Measurements from ENCODE around the gene NDUFB4. TPM values are rescaled to one million over a fixed set of nuclear protein-coding genes. Genes with fewer than 3 reads are reported as not detected.

Gene NDUFB4
- total RNA-seq, 1 donor from 2014 or later = 165 TPM

DNA sequence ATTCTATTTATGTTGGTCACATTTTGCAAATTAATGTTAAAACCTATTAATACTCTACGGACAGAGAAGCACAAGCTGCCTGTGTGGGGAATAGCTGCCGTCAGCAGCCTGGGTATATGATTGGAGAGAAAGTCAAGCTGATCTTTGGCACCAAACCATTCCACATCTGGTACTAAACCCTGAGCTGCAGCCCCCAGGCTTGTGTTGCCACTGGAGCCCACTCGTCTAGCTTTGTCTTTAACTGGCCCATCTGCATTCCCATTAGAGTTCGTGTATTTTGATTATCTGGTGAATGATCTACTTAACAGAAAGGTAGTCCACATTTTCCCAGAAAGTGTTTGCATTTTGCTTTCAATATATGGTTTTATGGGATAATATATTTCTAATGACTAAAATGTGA is 5.4 kb downstream of the NDUFB4 start:
- Mint-ChIP-seq H3K4me3 (ENCODE audit: low read depth) (no peak overlapping the region), H3K4me1 (ENCODE audit: low read depth) (peaks cover 14% of the 10 kb centered on the region), H3K36me3 (ENCODE audit: insufficient read depth) (peaks cover 14% of the 10 kb centered on the region), H3K27ac (no peak overlapping the region), H3K9me3 (ENCODE audit: low read depth) (no peaks in the 10 kb centered on the region), H3K27me3 (no peaks in the 10 kb centered on the region)
- DNase-seq (ENCODE audit: low spot score, unreplicated experiment) = no peak
- TF ChIP-seq, protein P1, sequence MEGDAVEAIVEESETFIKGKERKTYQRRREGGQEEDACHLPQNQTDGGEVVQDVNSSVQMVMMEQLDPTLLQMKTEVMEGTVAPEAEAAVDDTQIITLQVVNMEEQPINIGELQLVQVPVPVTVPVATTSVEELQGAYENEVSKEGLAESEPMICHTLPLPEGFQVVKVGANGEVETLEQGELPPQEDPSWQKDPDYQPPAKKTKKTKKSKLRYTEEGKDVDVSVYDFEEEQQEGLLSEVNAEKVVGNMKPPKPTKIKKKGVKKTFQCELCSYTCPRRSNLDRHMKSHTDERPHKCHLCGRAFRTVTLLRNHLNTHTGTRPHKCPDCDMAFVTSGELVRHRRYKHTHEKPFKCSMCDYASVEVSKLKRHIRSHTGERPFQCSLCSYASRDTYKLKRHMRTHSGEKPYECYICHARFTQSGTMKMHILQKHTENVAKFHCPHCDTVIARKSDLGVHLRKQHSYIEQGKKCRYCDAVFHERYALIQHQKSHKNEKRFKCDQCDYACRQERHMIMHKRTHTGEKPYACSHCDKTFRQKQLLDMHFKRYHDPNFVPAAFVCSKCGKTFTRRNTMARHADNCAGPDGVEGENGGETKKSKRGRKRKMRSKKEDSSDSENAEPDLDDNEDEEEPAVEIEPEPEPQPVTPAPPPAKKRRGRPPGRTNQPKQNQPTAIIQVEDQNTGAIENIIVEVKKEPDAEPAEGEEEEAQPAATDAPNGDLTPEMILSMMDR (IDR thresholded peaks at IDR 0.05; ENCODE audit: unreplicated experiment) = no peak

- no peaks in the 10 kb centered on the region for H3K27me3 Mint-ChIP-seq
- H3K27ac Mint-ChIP-seq = peak overlapping the region; percentile 71
- no peaks in the 10 kb centered on the region for H3K9me3 Mint-ChIP-seq (ENCODE audit: low read depth)
- H3K4me3 Mint-ChIP-seq (ENCODE audit: low read depth) = no peak overlapping the region
- peaks cover 12% of the 10 kb centered on the region for H3K36me3 Mint-ChIP-seq (ENCODE audit: insufficient read depth)
- TF ChIP-seq, protein P1 (IDR thresholded peaks at IDR 0.05; ENCODE audit: unreplicated experiment) = no peak
- no peak for DNase-seq (ENCODE audit: low spot score, unreplicated experiment)
- H3K4me1 Mint-ChIP-seq (ENCODE audit: low read depth) = peaks cover 9% of the 10 kb centered on the region
These were observed 6.5 kb downstream of the NDUFB4 start for GRCh38 chr3:120602682-120603081.

GRCh38 chr3:120604382-120604781 is 8.2 kb downstream of the NDUFB4 start:
- no peaks in the 10 kb centered on the region for H3K9me3 Mint-ChIP-seq (ENCODE audit: low read depth)
- DNase-seq (ENCODE audit: low spot score, unreplicated experiment) = no peak
- peaks cover 12% of the 10 kb centered on the region for H3K36me3 Mint-ChIP-seq (ENCODE audit: insufficient read depth)
- no peak overlapping the region for H3K27ac Mint-ChIP-seq
- H3K27me3 Mint-ChIP-seq = no peaks in the 10 kb centered on the region
- TF ChIP-seq, protein P1 (IDR thresholded peaks at IDR 0.05; ENCODE audit: unreplicated experiment) = no peak
- peaks cover 9% of the 10 kb centered on the region for H3K4me1 Mint-ChIP-seq (ENCODE audit: low read depth)
- no peak overlapping the region for H3K4me3 Mint-ChIP-seq (ENCODE audit: low read depth)

DNA sequence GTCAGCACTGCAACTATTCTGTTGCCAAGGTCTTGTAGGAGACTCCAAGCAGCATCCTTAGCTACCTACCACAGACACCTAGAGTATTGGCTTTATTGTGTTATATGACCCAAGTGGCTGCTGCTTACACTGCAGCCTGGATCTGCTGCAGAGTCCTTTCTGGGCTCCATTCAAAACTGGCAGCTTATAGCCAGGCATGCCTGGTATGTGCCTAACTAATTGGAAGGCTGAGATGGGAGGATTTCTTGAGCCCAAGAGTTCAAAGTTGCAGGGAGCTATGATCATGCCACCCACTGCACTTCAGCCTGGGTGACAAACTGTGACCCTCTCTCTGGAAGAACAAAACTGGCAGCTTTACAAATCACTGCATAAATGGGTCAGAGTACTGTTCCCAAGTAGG is 8.6 kb downstream of the NDUFB4 start:
- Mint-ChIP-seq H3K27ac (no peak overlapping the region), H3K4me3 (ENCODE audit: low read depth) (no peak overlapping the region), H3K9me3 (ENCODE audit: low read depth) (no peaks in the 10 kb centered on the region), H3K36me3 (ENCODE audit: insufficient read depth) (peaks cover 12% of the 10 kb centered on the region), H3K27me3 (no peaks in the 10 kb centered on the region), H3K4me1 (ENCODE audit: low read depth) (peaks cover 9% of the 10 kb centered on the region)
- no peak for DNase-seq (ENCODE audit: low spot score, unreplicated experiment)
- TF ChIP-seq, protein P1 (IDR thresholded peaks at IDR 0.05; ENCODE audit: unreplicated experiment) = no peak

GRCh38 chr3:120608506-120608905 is 12.4 kb downstream of the NDUFB4 start:
- Mint-ChIP-seq H3K4me3 (ENCODE audit: low read depth) (no peak overlapping the region), H3K36me3 (ENCODE audit: insufficient read depth) (no peaks in the 10 kb centered on the region), H3K27ac (no peak overlapping the region), H3K9me3 (ENCODE audit: low read depth) (no peaks in the 10 kb centered on the region), H3K4me1 (ENCODE audit: low read depth) (no peaks in the 10 kb centered on the region), H3K27me3 (no peaks in the 10 kb centered on the region)
- TF ChIP-seq, protein P1 (IDR thresholded peaks at IDR 0.05; ENCODE audit: unreplicated experiment) = no peak
- DNase-seq (ENCODE audit: low spot score, unreplicated experiment) = no peak
